Dermis microvascular lymphatic vessel endothelial cell (primary cell): Measurements from ENCODE around the gene AP3B2. TPM values are rescaled to one million over a fixed set of nuclear protein-coding genes. Genes with fewer than 3 reads are reported as not detected.
A peak's percentile ranks its signal among the peaks of the same experiment; 100 is the strongest.

Experiments
- DNase-seq, 2 donors: peaks; one replicate each; pipeline versions ENCODE4 v3.0.0 to v3.0.0-alpha.2; 2010; ENCODE audit warnings: low read depth in 2 of 2
- total RNA-seq: library from RNA; depleted of rRNA; stranded (reverse); fragments of >200 nt; gene quantifications from 2 replicates; pipeline ENCODE4 v1.2.1, GENCODE V29; 2014

Gene AP3B2
- total RNA-seq, 1 donor from 2014 or later = not detected

DNA sequence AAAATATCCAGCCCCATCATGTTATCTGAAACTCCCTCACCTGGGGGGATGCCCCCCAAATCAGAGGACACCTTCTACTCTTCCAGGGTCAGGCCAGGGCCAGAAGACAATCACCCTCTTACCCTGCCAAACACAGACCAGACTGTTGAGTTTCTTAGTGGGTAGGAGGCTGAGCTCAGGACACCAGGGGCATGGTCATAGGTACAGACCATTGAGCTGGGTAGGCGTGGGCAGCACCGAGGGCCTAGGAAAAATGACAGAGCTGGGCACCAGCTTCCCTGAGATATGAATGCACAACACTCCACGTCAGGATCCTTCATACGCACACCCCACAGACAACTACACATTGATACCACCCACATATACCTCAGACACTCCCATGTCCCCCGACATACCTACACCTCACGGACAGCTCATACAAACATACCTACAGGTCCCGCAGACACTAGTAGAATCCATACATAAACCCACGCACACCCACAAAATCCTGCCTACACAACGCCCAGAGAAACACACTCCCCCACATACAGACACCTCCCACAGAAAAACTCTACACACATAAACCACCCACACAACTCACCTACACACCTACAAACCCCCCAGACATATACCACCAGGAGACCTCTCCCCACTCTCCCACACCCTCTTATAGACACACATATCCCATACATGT is 11.8 kb downstream of the AP3B2 start:
- no peak for DNase-seq

DNA sequence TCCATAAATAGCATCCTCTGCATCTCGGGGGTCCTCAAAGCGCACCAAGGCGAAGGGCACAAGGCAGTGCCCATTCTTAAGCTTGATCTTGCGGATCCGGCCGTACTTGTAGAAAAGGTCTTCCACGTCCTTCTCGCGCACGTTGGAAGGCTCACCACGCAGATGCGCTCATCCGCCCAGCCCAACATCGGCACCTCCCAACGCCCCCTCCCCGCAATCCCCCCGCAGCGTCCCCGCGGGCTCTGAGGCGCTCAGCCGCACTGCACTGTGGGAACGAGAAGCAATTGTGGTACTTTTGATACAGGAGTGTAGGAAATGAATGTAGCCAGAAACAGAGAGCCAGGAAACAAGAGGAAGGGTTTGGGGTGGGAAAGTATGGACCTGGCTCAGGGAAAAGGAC is 17.5 kb downstream of the AP3B2 start:
- no peak for DNase-seq

GRCh38 chr15:82689147-82689546 is 20.5 kb downstream of the AP3B2 start:
- DNase-seq = no peak

GRCh38 chr15:82688691-82689090 is 21.0 kb downstream of the AP3B2 start:
- no peak for DNase-seq

DNA sequence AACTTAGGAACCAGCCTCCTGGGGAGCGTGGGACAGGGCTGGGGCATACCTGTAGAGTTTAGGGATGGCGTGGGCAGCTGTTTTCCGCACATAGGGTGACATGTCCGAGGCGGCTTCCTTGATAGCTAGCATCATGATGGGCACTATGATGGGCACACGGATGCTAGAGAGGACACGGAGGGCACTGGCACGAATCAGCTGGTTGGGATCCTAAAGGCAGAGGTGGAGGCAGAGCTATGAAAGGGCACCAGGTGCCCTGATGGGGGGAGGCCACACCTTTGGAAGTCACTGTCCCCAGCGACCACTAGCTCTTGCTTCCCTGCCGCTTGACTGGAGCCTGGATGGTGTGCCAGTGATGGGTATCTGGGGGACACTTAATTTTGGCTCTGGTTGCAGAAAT is 28.3 kb downstream of the AP3B2 start:
- DNase-seq = no peak

- no peak for DNase-seq
Observed at GRCh38 chr15:82680200-82681102, 29.2 kb downstream of the AP3B2 start.

DNA sequence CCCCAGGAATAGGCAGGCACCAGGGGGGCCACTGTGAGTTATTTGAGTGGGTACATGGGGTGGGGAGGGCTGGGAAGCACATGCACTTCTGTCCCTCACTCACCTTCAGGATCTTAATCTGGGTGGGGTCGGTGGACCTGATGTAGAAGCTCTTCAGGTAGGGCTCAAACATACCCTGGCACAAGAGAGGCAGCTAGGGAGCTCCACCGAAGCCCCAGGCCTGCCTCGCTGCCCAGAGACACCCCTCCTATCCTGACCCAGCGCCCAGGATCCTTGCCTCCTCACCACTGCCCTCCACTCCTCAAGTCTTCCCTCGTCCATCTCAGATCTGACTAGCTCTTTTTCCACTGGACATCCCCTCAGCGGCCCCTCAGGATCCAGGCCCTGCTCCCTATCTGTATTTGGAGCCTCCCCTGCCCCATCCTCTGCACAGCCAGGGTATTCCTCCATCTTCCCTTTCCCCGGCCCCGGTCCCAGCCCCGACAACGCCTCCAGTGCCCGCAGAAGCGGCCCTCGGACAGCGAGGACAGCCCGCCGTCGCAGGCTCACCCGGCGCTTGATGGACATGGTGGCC is 30.0 kb downstream of the AP3B2 start:
- DNase-seq = no peak

DNA sequence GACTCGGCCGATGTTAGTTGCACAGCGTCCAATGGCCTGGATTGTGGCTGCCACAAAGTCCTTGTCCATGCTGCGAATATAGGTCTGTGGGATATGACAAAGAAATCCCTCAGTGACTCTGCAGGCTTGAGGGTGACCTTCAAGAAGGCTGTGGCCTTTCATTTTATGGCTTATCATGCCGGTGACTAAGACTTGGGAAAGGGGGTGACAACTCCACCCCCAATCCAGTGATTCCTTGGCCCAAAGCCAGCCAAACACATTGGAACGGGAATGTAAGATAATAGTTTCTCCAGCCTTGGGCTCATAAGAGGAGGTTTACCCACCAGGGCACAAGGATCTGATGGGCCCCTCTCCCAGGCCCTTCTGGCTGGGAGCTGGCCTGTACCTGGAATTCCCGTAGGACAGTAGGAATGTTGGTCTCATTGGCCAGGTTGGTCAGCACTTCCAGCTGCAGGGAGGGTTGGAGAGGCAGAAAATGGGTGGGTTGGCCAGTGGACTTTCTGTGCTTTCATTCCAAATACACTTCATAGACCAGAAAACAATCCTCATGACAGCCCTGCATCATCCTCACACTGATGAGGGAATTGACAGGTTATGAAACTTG is 31.9 kb downstream of the AP3B2 start:
- no peak for DNase-seq

DNA sequence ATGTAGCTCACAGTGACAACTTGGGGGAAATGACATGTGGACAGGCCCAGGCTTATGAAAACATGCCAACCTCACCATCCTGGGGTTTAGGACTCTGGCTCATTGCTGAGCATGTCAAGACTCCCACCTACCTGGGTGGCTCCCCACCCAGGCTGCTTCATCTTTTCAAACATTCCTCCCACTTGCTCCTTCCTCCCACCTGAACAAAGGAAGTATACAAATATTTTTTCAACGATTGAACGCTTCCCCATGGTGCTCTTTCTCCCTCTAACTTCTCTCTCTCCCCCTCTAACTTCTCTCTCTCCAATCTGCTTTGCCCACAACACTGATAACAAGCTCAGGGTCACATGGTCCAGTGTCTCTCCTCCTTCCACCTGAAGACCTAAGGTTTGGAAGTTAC is 34.8 kb downstream of the AP3B2 start:
- no peak for DNase-seq

DNA sequence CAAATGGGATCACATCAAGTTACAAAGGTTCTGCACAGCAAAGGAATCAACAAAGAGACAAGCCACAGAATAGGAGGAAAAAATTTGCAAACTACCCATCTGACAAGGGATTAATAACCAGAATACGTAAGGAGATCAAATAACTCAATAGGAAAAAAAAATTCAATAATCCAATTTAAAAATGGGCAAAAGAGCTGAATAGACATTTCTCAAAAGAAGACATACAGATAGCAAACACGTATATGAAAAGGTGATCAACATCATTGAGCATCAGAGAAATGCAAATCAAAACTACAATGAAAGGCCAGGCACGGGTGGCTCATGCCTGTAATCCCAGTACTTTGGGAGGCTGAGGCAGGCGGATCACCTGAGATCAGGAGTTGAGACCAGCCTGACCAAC is 39.0 kb downstream of the AP3B2 start:
- DNase-seq = no peak

- no peak for DNase-seq
Observed at GRCh38 chr15:82666606-82667005, 43.1 kb downstream of the AP3B2 start.

DNA sequence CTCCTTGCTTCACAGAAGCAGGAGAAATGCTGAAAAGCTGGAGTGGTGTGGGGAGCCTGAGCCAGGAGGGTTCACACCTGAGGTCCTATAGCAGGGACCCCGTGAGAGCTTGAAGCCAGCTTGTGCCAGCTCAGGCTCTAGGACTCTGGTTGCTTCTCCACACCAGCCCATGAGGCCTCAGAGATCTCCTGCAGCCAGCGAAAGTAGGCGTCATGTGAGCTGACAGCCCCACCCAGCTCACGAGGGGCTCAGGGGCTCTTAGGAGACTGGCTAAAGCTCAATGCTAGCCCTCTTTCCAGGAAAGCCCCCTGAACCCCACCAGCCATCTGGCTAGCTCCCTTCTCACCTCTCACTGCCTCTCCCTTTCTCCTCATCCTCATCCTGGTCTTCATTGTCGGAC is 45.7 kb downstream of the AP3B2 start:
- no peak for DNase-seq

- DNase-seq = peak; percentile 25 to 56
Observed at GRCh38 chr15:82663186-82663600, 46.5 kb downstream of the AP3B2 start.

DNA sequence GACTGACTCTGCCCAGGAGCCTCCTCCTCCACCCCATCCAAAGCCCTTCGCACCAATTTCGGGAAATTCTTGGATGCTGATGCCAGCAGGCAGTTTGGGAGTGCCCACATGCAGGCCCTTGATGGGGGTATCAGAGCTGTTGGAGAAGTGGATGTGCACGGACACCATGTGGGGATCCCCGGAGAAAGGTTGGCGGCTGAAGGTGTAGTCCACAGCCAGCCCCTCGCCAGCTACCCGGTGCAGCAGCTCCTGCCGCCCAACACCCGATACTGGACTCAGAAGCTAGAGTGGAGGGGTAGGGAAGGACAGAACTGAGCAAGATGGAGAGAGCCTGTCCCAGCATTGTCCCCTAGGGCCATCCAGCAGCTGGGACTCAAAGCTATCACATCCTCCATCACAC is 47.0 kb downstream of the AP3B2 start:
- no peak for DNase-seq

DNA sequence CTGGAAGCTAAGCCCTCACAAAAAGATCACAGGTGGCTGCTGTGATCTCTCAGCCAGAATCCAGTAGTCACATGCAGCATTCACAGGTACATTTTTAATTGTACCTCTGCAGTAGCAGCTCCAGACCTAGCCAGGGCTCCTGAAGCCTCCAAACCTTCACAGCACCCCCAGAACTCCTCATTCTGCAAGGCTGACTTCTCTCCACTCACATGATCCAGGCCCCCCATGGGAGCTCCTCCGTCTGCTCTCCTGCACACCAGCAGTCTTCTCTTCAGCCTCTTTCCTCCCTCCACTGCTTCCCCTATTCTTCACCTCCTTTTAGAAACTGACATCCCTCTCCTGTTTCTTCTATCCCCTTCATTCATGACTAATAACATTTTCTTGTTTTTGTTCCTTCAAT is 49.3 kb downstream of the AP3B2 start:
- no peak for DNase-seq

GRCh38 chr15:82656641-82657266 is 52.9 kb downstream of the AP3B2 start:
- no peak for DNase-seq

DNA sequence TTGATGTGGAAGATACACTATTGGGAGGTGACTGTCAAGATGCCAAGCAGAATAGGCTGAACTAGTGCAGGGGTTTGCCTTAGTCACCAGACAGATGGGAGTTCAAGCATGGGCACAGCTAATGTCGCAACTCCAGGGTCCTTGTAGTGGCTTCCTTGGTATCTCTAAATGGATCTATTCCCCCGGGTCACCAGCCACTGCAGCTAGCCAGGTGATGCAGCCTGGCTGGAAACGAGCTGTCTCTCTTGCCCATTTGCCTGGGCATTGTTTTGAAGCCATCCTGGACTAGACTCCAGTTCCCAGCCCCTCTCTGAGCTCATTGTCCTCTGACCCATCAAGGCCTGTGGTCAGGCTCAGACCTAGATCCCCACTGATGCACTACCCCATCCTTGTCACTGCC is 54.1 kb downstream of the AP3B2 start:
- DNase-seq = no peak

DNA sequence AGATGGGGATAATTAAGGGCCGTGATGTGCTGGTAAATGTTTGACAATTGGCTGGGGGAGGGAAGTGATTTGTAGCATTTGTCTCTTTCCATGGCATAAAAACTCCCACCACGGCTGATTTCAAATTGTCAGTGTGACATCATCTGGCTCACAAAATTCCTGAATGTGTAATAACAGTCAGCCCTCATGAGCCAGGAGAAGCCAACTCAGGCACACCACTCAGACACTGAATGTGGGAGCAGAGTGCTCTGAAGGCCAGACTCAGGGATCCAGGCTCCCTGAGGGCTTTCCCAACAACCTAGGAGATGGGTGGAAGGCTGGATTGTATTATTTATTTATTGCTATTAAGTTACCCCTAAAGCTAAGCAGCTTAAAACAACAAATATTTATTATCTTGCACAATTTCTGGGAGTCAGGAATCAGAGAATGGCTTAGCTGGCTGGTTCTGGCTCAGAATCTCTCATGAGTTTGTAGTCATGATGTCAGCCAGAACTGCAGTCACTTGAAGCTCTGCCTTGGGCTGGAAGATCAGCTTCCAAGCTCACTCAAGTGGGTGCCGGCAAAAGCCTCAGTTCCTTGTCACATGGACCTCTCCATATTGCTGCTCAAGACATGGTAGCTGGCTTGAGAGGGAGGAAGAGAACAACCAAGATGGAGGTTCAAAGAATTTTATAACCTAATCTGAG is 56.0 kb downstream of the AP3B2 start:
- no peak for DNase-seq

- DNase-seq = no peak
Observed at GRCh38 chr15:82651708-82652107, 58.0 kb downstream of the AP3B2 start.

- DNase-seq = no peak
Observed at GRCh38 chr15:82650046-82650670, 59.5 kb downstream of the AP3B2 start.
